ENCODE measurements around the gene SLAIN2. TPM values are rescaled to one million over a fixed set of nuclear protein-coding genes. Genes with fewer than 3 reads are reported as not detected.

The SLAIN2 gene
- total RNA-seq, 1 experiment from 2014 or later = 30.8 TPM

DNA sequence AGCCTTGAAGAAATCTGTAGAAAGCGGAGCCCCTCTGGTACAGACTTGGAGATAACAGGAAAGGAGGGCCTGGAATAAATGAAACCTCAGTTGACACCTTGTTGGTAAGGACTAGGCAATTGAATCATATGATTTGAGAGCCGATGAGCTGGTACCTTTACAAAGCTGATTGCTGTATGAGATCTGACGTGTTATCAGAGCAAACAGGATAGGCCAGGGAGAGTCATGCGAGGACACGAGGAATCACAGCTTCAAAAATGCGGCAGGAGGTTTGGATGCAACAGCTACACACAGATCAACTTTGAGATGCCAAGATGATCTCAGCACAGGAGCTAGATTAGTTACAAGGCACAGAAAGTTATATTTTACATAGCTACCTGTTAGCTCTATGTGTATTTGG lies 134.4 kb downstream of the SLAIN2 start:
- H3K4me1 ChIP-seq (ENCODE audit: insufficient read depth, low read length) = no peaks in the 10 kb centered on the region; the same call in 1 of the 2 replicates
- H4K5ac ChIP-seq (ENCODE audit: insufficient read length, low read depth, low read length) = no peak overlapping the region
- no peak overlapping the region for H2AFZ ChIP-seq (ENCODE audit: low read length)
- no peak overlapping the region for H2BK5ac ChIP-seq (ENCODE audit: insufficient read length, low read length)
- no peak for DNase-seq
- H3K18ac ChIP-seq (ENCODE audit: insufficient read length, low read depth, low read length) = no peak overlapping the region
- WGBS (ENCODE audit: extremely low coverage, insufficient read length, low lambda C conversion rate) = no CpG with 5 or more reads among the region's 6 CpGs
- H4K20me1 ChIP-seq (ENCODE audit: control insufficient read depth, insufficient read depth, insufficient read length) = no peaks in the 10 kb centered on the region
- no peaks in the 10 kb centered on the region for H3K4me1 Mint-ChIP-seq
- no peak overlapping the region for H3K27ac Mint-ChIP-seq
- H2AK5ac ChIP-seq (ENCODE audit: insufficient read length, low read length) = no peak overlapping the region
- no peak overlapping the region for H3K56ac ChIP-seq (ENCODE audit: insufficient read length, low read depth, low read length)
- H3K4ac ChIP-seq (ENCODE audit: low read depth, low read length) = no peak overlapping the region
- H3K79me2 ChIP-seq (ENCODE audit: insufficient read depth, low read length) = no peaks in the 10 kb centered on the region
- H2BK120ac ChIP-seq (ENCODE audit: low read depth, low read length, poor library complexity, severe bottlenecking) = no peak overlapping the region
- H3K27ac ChIP-seq (ENCODE audit: insufficient read length, low read depth, low read length) = no peak overlapping the region
- H3K9me3 ChIP-seq (ENCODE audit: control insufficient read depth, low read depth, low read length) = no peaks in the 10 kb centered on the region
- H3K36me3 Mint-ChIP-seq (ENCODE audit: insufficient read depth in 1 of 3, low read depth in 3 of 3) = no peaks in the 10 kb centered on the region
- H3K9me3 Mint-ChIP-seq = no peaks in the 10 kb centered on the region; a peak in 1 of 5 replicates
- no peak overlapping the region for H2BK12ac ChIP-seq (ENCODE audit: insufficient read length, low read depth, low read length)
- no peak overlapping the region for H3K4me2 ChIP-seq (ENCODE audit: insufficient read depth, insufficient read length, low read length)
- no peak overlapping the region for H4K8ac ChIP-seq (replicated peaks; ENCODE audit: insufficient read length, low read depth, low read length)
- H3K27me3 Mint-ChIP-seq (ENCODE audit: low read depth) = peaks cover 5% of the 10 kb centered on the region
- H3K9ac ChIP-seq (ENCODE audit: extremely low read depth, insufficient read length, low read length) = no peak overlapping the region
- no peaks in the 10 kb centered on the region for H3K79me1 ChIP-seq (ENCODE audit: insufficient read depth, low read depth, low read length, poor library complexity, severe bottlenecking)
- H2BK15ac ChIP-seq (ENCODE audit: low read depth, low read length) = no peak overlapping the region
- no peak overlapping the region for H3K14ac ChIP-seq (ENCODE audit: insufficient read depth, low read length)
- H3K27me3 ChIP-seq (ENCODE audit: insufficient read depth, low read length) = no peaks in the 10 kb centered on the region
- no peaks in the 10 kb centered on the region for H3K23me2 ChIP-seq (ENCODE audit: insufficient read length, low read depth, low read length, poor library complexity, severe bottlenecking)
- TF ChIP-seq, protein P1, sequence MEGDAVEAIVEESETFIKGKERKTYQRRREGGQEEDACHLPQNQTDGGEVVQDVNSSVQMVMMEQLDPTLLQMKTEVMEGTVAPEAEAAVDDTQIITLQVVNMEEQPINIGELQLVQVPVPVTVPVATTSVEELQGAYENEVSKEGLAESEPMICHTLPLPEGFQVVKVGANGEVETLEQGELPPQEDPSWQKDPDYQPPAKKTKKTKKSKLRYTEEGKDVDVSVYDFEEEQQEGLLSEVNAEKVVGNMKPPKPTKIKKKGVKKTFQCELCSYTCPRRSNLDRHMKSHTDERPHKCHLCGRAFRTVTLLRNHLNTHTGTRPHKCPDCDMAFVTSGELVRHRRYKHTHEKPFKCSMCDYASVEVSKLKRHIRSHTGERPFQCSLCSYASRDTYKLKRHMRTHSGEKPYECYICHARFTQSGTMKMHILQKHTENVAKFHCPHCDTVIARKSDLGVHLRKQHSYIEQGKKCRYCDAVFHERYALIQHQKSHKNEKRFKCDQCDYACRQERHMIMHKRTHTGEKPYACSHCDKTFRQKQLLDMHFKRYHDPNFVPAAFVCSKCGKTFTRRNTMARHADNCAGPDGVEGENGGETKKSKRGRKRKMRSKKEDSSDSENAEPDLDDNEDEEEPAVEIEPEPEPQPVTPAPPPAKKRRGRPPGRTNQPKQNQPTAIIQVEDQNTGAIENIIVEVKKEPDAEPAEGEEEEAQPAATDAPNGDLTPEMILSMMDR (conservative IDR thresholded peaks at IDR 0.05) = no peak
- no peak overlapping the region for H4K91ac ChIP-seq (ENCODE audit: insufficient read length, low read depth, low read length)
- H3T11ph ChIP-seq (ENCODE audit: low read length) = no peak overlapping the region
- H3K23ac ChIP-seq (ENCODE audit: insufficient read length, low read depth, low read length) = no peak overlapping the region
- no peak overlapping the region for H2BK20ac ChIP-seq (ENCODE audit: low read depth, low read length, poor library complexity, severe bottlenecking)
- no peak overlapping the region for H3K4me3 Mint-ChIP-seq

Other genes starting within 250 kb of the SLAIN2 start
- gene TXK, start 207.3 kb upstream of the SLAIN2 start, total RNA-seq (2021) = 0.39 TPM in 1 of 2 replicates, not detected in the other
- gene TEC, start 71.7 kb upstream of the SLAIN2 start, total RNA-seq (2021) = 1.7 and 1.8 TPM in 2 replicates
- gene SLC10A4, start 141.8 kb downstream of the SLAIN2 start, total RNA-seq (2021) = 1.6 and 1.7 TPM in 2 replicates
- gene ZAR1, start 148.7 kb downstream of the SLAIN2 start, total RNA-seq (2021) = 0.61 and 0.88 TPM in 2 replicates

Data from H9 (cell line).